ENCODE measurements around the gene LDLRAD4. TPM values are rescaled to one million over a fixed set of nuclear protein-coding genes. Genes with fewer than 3 reads are reported as not detected.

LDLRAD4 gene
- total and polyA plus RNA-seq, 9 of the 15 experiments (the other 6 are each of a cell fraction or from before 2014, with no cell fraction given) = 0.01 TPM; not detected in 8

- no peak for TF ChIP-seq ZNF407 (IDR thresholded peaks at IDR 0.05; ENCODE audit: low read depth)
- no peak for TF ChIP-seq MBD2 (IDR thresholded peaks at IDR 0.05; ENCODE audit: borderline replicate concordance, low read depth)
- TF ChIP-seq RB1 (IDR thresholded peaks at IDR 0.05; ENCODE audit: low read depth) = no peak
Observed at GRCh38 chr18:13447621-13448334, 229.2 kb downstream of the LDLRAD4 start (continued).

Data from K562 (cell line).